ENCODE measurements around the gene LRP1B.

The LRP1B gene

DNA sequence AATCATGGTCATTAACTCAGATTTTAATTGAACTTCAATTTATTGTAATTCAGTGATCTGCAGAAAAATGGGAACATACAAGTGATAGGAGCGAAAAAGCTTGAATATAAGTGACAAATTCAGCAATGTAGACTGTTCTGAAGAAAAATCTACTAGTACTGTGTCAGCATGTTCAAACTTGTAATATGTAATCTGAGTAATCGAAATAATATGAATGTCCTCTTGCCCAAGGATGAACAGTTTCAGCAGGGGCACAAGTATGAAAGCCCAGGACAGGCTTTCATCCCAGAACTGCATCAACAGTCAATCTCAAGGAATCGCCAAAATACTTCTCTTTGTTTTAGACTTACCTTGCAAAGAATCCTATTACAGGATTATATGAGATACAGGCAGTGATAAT, 1110.5 kb downstream of the LRP1B start:
- TF ChIP-seq TAF1 (IDR thresholded peaks at IDR 0.05; ENCODE audit: low read depth) (no peak), TEAD4 (IDR thresholded peaks at IDR 0.05) (no peak), CREB1 (IDR thresholded peaks at IDR 0.05; ENCODE audit: low read depth) (no peak), CEBPB (IDR thresholded peaks at IDR 0.05) (no peak)

DNA sequence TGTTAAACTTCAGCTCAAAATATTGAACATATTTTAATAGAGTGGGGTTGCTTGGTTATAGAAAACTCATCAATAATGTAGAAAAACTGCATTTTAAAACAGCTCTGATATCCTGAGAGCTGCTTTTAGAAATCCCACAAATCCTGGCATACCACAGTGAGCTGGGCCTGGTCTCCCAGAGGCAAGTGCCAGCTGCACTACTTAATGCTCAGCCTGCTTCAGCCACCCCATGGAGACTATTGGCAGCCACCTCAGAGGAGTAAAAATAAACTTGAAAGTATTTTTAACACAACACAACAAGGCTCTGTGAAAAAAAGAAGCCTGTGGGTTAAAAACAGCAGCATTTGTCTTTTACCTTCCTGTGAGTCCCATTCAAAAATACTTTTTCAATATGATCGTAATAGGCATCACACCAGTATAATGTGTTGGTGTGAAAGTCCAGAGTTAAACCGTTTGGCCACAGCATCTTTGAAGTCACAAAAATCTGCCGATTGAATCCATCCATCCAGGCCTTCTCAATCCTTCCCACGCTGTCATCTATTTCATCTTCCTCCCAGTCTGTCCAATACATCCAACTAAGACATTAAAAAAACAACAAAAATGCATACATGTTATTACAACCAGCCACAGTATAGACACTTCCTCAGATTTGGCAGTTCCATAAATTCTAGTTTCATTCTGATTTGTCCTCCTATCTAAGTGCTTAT, 1115.3 kb downstream of the LRP1B start:
- TF ChIP-seq, protein P1, sequence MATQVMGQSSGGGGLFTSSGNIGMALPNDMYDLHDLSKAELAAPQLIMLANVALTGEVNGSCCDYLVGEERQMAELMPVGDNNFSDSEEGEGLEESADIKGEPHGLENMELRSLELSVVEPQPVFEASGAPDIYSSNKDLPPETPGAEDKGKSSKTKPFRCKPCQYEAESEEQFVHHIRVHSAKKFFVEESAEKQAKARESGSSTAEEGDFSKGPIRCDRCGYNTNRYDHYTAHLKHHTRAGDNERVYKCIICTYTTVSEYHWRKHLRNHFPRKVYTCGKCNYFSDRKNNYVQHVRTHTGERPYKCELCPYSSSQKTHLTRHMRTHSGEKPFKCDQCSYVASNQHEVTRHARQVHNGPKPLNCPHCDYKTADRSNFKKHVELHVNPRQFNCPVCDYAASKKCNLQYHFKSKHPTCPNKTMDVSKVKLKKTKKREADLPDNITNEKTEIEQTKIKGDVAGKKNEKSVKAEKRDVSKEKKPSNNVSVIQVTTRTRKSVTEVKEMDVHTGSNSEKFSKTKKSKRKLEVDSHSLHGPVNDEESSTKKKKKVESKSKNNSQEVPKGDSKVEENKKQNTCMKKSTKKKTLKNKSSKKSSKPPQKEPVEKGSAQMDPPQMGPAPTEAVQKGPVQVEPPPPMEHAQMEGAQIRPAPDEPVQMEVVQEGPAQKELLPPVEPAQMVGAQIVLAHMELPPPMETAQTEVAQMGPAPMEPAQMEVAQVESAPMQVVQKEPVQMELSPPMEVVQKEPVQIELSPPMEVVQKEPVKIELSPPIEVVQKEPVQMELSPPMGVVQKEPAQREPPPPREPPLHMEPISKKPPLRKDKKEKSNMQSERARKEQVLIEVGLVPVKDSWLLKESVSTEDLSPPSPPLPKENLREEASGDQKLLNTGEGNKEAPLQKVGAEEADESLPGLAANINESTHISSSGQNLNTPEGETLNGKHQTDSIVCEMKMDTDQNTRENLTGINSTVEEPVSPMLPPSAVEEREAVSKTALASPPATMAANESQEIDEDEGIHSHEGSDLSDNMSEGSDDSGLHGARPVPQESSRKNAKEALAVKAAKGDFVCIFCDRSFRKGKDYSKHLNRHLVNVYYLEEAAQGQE (IDR thresholded peaks at IDR 0.05; ENCODE audit: low read depth): no peak
- TF ChIP-seq YY1 (IDR thresholded peaks at IDR 0.05; ENCODE audit: low read depth) (no peak), TAF1 (IDR thresholded peaks at IDR 0.05; ENCODE audit: low read depth) (no peak), TEAD4 (IDR thresholded peaks at IDR 0.05) (no peak), TCF12 (IDR thresholded peaks at IDR 0.05; ENCODE audit: low read depth) (no peak), CEBPB (IDR thresholded peaks at IDR 0.05) (no peak), FOXM1 (IDR thresholded peaks at IDR 0.05; ENCODE audit: borderline replicate concordance, low read depth) (no peak), NFIC (IDR thresholded peaks at IDR 0.05) (no peak), RAD21 (IDR thresholded peaks at IDR 0.05; ENCODE audit: low read depth) (no peak), EP300 (IDR thresholded peaks at IDR 0.05; ENCODE audit: borderline replicate concordance) (no peak), EGR1 (IDR thresholded peaks at IDR 0.05) (no peak), CREB1 (IDR thresholded peaks at IDR 0.05; ENCODE audit: low read depth) (no peak), ZBTB7A (IDR thresholded peaks at IDR 0.05; ENCODE audit: low read depth) (no peak)
- TF ChIP-seq, protein P2, sequence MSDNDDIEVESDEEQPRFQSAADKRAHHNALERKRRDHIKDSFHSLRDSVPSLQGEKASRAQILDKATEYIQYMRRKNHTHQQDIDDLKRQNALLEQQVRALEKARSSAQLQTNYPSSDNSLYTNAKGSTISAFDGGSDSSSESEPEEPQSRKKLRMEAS (IDR thresholded peaks at IDR 0.05): no peak
- TF ChIP-seq, protein P3, sequence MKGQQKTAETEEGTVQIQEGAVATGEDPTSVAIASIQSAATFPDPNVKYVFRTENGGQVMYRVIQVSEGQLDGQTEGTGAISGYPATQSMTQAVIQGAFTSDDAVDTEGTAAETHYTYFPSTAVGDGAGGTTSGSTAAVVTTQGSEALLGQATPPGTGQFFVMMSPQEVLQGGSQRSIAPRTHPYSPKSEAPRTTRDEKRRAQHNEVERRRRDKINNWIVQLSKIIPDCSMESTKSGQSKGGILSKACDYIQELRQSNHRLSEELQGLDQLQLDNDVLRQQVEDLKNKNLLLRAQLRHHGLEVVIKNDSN (IDR thresholded peaks at IDR 0.05): no peak

DNA sequence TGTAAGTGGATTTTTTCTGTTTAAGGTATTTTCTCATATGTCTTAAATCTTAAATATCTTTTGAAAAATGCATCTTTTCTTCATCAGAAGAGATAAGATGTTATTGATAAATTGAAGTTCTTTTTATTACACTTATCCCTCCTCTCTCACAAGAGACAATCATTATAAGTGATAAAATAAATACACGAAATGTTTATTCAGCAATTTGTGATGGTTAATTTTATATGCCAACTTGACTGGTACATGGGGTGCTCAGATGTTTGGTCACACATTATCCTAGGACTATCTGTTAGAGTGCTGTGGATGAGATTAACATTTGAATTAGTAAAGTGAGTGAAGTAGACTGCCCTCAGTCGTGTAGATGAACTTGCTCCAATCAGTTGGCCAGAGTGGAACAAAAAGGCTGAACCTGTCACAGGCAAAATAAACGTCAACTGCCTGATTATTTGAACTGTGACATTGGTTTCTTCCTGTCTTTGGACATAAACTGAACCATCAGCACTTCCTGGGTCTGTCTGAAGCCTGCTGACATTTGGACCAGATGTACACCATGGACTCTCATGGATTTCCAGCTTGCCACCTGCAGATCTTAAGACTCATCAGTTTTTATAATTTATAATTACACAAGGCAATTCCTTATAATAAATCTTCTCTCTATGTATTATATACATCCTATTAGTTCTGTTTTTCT, 1126.7 kb downstream of the LRP1B start:
- TF ChIP-seq, protein P3 (IDR thresholded peaks at IDR 0.05): no peak
- TF ChIP-seq TAF1 (IDR thresholded peaks at IDR 0.05; ENCODE audit: low read depth) (no peak), CEBPB (IDR thresholded peaks at IDR 0.05) (no peak)

DNA sequence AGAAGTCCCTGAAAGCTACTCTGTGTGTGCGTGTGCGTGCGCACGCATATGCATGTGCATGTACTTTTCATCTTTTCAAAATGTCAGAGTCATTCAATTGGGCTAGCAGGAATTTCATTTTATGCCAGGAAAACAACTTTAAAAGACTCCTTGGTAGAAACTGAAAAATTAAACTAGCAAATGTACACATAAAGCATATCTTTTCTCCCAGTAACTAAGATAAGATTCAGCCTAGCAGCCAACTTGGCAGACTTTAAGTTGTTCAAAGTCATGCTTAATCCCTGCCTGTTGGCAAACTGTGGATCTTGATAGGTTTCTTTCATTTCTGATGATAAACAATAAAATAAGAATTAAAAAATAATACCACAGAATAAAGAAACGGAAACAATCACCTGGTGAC, 1129.1 kb downstream of the LRP1B start:
- TF ChIP-seq NFIC (IDR thresholded peaks at IDR 0.05) (no peak), TAF1 (IDR thresholded peaks at IDR 0.05; ENCODE audit: low read depth) (no peak), FOXM1 (IDR thresholded peaks at IDR 0.05; ENCODE audit: borderline replicate concordance, low read depth) (no peak), TEAD4 (IDR thresholded peaks at IDR 0.05) (no peak), YY1 (IDR thresholded peaks at IDR 0.05; ENCODE audit: low read depth) (no peak), TCF12 (IDR thresholded peaks at IDR 0.05; ENCODE audit: low read depth) (no peak), CREB1 (IDR thresholded peaks at IDR 0.05; ENCODE audit: low read depth) (no peak), EP300 (IDR thresholded peaks at IDR 0.05; ENCODE audit: borderline replicate concordance) (no peak), CEBPB (IDR thresholded peaks at IDR 0.05) (no peak), EGR1 (IDR thresholded peaks at IDR 0.05) (no peak), RAD21 (IDR thresholded peaks at IDR 0.05; ENCODE audit: low read depth) (no peak), ZBTB7A (IDR thresholded peaks at IDR 0.05; ENCODE audit: low read depth) (no peak)
- TF ChIP-seq, protein P3 (IDR thresholded peaks at IDR 0.05): no peak
- TF ChIP-seq, protein P1 (IDR thresholded peaks at IDR 0.05; ENCODE audit: low read depth): no peak
- TF ChIP-seq, protein P2 (IDR thresholded peaks at IDR 0.05): no peak

DNA sequence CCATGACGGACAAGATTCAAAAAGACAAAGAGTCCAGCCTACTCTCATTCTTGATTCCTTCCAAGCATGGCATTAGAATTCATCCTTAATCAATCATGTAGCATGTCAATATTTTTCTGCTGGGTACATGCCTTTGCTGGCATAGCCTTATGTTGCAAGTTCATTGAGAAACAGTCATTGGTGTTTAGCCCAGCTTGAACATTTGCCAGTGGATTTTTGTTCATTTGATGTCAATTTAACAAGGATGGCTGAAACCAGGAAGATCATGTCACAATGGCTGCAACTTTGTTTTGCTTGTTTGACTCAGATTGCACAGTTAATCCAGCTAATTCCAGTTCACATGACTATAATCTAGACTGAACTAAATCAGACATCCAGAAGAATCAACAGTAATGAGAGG, 1132.2 kb downstream of the LRP1B start:
- TF ChIP-seq NFIC (IDR thresholded peaks at IDR 0.05) (no peak), RAD21 (IDR thresholded peaks at IDR 0.05; ENCODE audit: low read depth) (no peak), YY1 (IDR thresholded peaks at IDR 0.05; ENCODE audit: low read depth) (no peak), ZBTB7A (IDR thresholded peaks at IDR 0.05; ENCODE audit: low read depth) (no peak), FOXM1 (IDR thresholded peaks at IDR 0.05; ENCODE audit: borderline replicate concordance, low read depth) (no peak), TEAD4 (IDR thresholded peaks at IDR 0.05) (no peak), TAF1 (IDR thresholded peaks at IDR 0.05; ENCODE audit: low read depth) (no peak), TCF12 (IDR thresholded peaks at IDR 0.05; ENCODE audit: low read depth) (no peak)
- TF ChIP-seq, protein P2 (IDR thresholded peaks at IDR 0.05): no peak

Data from Ishikawa (cell line).